ENCODE measurements around the gene BRINP2.
"Not testable (repeated sequence)": the region's sequence is repeated elsewhere in the genome, so short reads cannot be mapped to it uniquely, and the experiment has no call there.

Gene BRINP2

GRCh38 chr1:177281901-177282300, 111.1 kb downstream of the BRINP2 start:
- no peak for DNase-seq

GRCh38 chr1:177282976-177283375, 112.2 kb downstream of the BRINP2 start:
- no peak for DNase-seq

GRCh38 chr1:177283380-177283779, 112.6 kb downstream of the BRINP2 start:
- no peak for DNase-seq

- DNase-seq: no peak
Measured at GRCh38 chr1:177286396-177286795, 115.6 kb downstream of the BRINP2 start.

- no peak for DNase-seq
Measured at GRCh38 chr1:177287270-177287669, 116.5 kb downstream of the BRINP2 start.

GRCh38 chr1:177287994-177288393, 117.2 kb downstream of the BRINP2 start:
- no peak for DNase-seq

- DNase-seq: no peak
Measured at GRCh38 chr1:177289532-177289931, 118.8 kb downstream of the BRINP2 start.

- DNase-seq: no peak
Measured at GRCh38 chr1:177300431-177300830, 129.7 kb downstream of the BRINP2 start.

- no peak for DNase-seq
Measured at GRCh38 chr1:177301425-177302124, 130.8 kb downstream of the BRINP2 start.

GRCh38 chr1:177302357-177303044, 131.7 kb downstream of the BRINP2 start:
- DNase-seq: no peak

- no peak for DNase-seq
Measured at GRCh38 chr1:177305040-177306018, 134.6 kb downstream of the BRINP2 start.

GRCh38 chr1:177306019-177306415, 135.3 kb downstream of the BRINP2 start:
- DNase-seq: no peak

GRCh38 chr1:177306981-177307380, 136.2 kb downstream of the BRINP2 start:
- no peak for DNase-seq

GRCh38 chr1:177307771-177308170, 137.0 kb downstream of the BRINP2 start:
- DNase-seq: no peak

- no peak for DNase-seq
Measured at GRCh38 chr1:177309880-177310279, 139.1 kb downstream of the BRINP2 start.

- DNase-seq: no peak
Measured at GRCh38 chr1:177310326-177310725, 139.6 kb downstream of the BRINP2 start.

GRCh38 chr1:177311111-177311510, 140.4 kb downstream of the BRINP2 start:
- DNase-seq: no peak

- no peak for DNase-seq
Measured at GRCh38 chr1:177311586-177311985, 140.8 kb downstream of the BRINP2 start.

GRCh38 chr1:177315261-177315660, 144.5 kb downstream of the BRINP2 start:
- no peak for DNase-seq

- DNase-seq: no peak
Measured at GRCh38 chr1:177315761-177316160, 145.0 kb downstream of the BRINP2 start.

- DNase-seq: not testable (repeated sequence)
Measured at GRCh38 chr1:177321434-177321833, 150.7 kb downstream of the BRINP2 start.

- no peak for DNase-seq
Measured at GRCh38 chr1:177328251-177328650, 157.5 kb downstream of the BRINP2 start.

GRCh38 chr1:177329871-177330270, 159.1 kb downstream of the BRINP2 start:
- DNase-seq: no peak

Data from bone marrow (tissue), 2 donors.